Lower lobe of right lung (tissue), 2 donors: ENCODE data around the gene STK40. TPM values are rescaled to one million over a fixed set of nuclear protein-coding genes. Genes with fewer than 3 reads are reported as not detected.

Source experiments
- ATAC-seq, 2 donors: fragments of 200-7000 bp; cut with Tn5 transposase; one replicate each; pipeline ENCODE4 v1.9.1; 2020 to 2022; ENCODE audit warnings: mild to moderate bottlenecking in 2 of 2, moderate library complexity in 2 of 2
- DNase-seq: peaks from one replicate; pipeline ENCODE4 v3.0.0-alpha.2; 2020
- H3K27ac ChIP-seq: fragments of 200-600 bp; one replicate; pipeline ENCODE4 v1.8.0; 2022
- H3K27me3 ChIP-seq: fragments of 200-600 bp; one replicate; pipeline ENCODE4 v1.8.0; 2022; ENCODE audit warnings: low read depth
- H3K36me3 ChIP-seq: fragments of 200-600 bp; one replicate; pipeline ENCODE4 v1.8.0; 2022; ENCODE audit warnings: mild to moderate bottlenecking
- H3K4me1 ChIP-seq: fragments of 200-600 bp; one replicate; pipeline ENCODE4 v1.8.0; 2022
- H3K4me3 ChIP-seq: fragments of 200-600 bp; one replicate; pipeline ENCODE4 v1.8.0; 2022; ENCODE audit warnings: mild to moderate bottlenecking
- H3K9me3 ChIP-seq: fragments of 200-600 bp; one replicate; pipeline ENCODE4 v1.8.0; 2022
- CTCF ChIP-seq: fragments of 200-600 bp; IDR thresholded peaks from one replicate; pipeline ENCODE4 v1.8.0; 2022; ENCODE audit warnings: antibody characterized with exemption, mild to moderate bottlenecking
- intact Hi-C: fragments of 100-400 bp; cut with DNase I; formaldehyde crosslinking; loops from one replicate; pipeline ENCODE4 v1.11.0; 2022
- total RNA-seq: library from RNA; stranded (reverse); fragmentation: NEBNext Ultra II Directional; extraction: Animal tissue kit (Norgen Biotek cat#: 25700); gene quantifications from one replicate; pipeline ENCODE4 v1.2.1, GENCODE V29; 2021
- donor health status: DM: no; HTN: yes; CAD: no; lungs with severe emphysema.

Gene STK40
- total RNA-seq, 1 donor from 2014 or later: 74.2 TPM

DNA sequence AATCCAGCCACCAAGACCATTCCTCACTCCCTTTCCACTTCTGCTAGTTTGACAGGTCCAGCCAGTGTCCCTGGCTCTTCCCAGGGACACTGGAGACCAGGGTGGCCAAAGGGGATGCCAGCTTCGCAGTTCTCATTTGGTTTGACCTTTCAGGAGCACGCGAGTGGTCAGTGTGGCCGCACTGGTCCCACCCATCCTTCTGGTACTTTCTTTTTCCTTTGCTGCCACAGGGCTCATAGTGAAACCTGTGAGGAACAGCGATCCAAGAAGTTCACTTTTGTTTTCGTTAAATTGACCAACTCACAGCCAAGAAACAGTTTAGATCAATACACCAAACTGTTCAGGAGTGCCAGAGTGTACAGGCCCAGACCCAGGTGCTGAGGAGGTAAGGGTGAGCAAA, 47.9 kb downstream of the STK40 start:
- H3K27me3 ChIP-seq: no peaks in the 10 kb centered on the region
- ATAC-seq: no peak
- H3K4me1 ChIP-seq: peaks cover 19% of the 10 kb centered on the region
- TF ChIP-seq CTCF: no peak
- peaks cover 31% of the 10 kb centered on the region for H3K36me3 ChIP-seq
- intact Hi-C loops: no loop called here
- H3K27ac ChIP-seq: no peak overlapping the region
- H3K4me3 ChIP-seq: no peak overlapping the region
- no peaks in the 10 kb centered on the region for H3K9me3 ChIP-seq
- DNase-seq: no peak

- H3K9me3 ChIP-seq: no peaks in the 10 kb centered on the region
- ATAC-seq: no peak
- TF ChIP-seq CTCF: no peak
- intact Hi-C loops: no loop called here
- no peak overlapping the region for H3K27ac ChIP-seq
- H3K4me3 ChIP-seq: no peak overlapping the region
- H3K27me3 ChIP-seq: no peaks in the 10 kb centered on the region
- DNase-seq: no peak
- no peaks in the 10 kb centered on the region for H3K36me3 ChIP-seq
- H3K4me1 ChIP-seq: peaks cover 12% of the 10 kb centered on the region
Observed at GRCh38 chr1:36330940-36331339, 54.8 kb downstream of the STK40 start.

DNA sequence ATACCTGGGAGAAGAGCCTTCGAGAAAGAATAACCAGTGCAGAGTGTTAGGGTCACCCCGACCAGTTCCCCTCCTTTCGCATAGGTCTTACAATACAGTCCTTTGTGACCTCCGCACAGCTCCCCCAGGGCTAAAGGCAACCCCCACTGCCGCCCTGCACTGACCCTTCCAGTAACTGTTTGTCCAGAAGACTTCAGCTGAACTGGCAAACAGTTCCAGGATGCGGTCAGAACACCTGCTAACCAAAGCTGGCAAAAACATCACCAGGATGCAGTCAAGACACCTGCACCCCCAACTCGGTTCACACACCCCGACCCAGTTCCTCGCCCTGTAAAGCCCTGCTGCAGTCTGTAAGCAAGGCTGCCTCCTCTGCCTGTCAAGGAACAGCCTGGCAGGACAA, 55.9 kb downstream of the STK40 start:
- peaks cover 12% of the 10 kb centered on the region for H3K4me1 ChIP-seq
- H3K27me3 ChIP-seq: no peaks in the 10 kb centered on the region
- TF ChIP-seq CTCF: no peak
- intact Hi-C loops: no loop called here
- H3K27ac ChIP-seq: no peak overlapping the region
- DNase-seq: no peak
- H3K9me3 ChIP-seq: no peaks in the 10 kb centered on the region
- H3K36me3 ChIP-seq: no peaks in the 10 kb centered on the region
- no peak for ATAC-seq
- no peak overlapping the region for H3K4me3 ChIP-seq

DNA sequence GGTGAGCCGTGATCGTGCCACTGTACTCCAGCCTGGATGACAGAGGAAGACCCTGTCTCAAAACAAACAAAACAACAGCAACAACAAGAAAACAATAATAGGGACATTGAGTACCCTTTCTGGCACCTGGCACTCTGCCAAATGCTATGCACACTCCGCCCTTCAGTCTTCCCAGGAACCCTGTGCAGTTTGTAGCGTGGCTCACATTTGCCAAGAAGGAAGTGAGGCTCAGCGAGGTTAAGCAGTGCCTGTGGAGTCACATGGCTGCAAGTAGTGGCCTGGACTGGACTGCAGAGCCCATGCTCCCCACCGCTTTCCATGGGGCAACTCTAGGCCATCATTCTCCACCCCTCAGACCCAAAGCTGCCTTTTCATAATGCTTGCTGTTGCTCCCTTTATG, 57.0 kb downstream of the STK40 start:
- Histone ChIP-seq H3K36me3 (no peaks in the 10 kb centered on the region), H3K4me3 (no peak overlapping the region), H3K27ac (no peak overlapping the region), H3K27me3 (no peaks in the 10 kb centered on the region), H3K9me3 (no peaks in the 10 kb centered on the region), H3K4me1 (peaks cover 22% of the 10 kb centered on the region)
- no peak for DNase-seq
- ATAC-seq: peak; percentile 51 to 64
- no peak for TF ChIP-seq CTCF
- intact Hi-C loops: no loop called here

- Histone ChIP-seq H3K36me3 (no peaks in the 10 kb centered on the region), H3K27me3 (no peaks in the 10 kb centered on the region), H3K9me3 (no peaks in the 10 kb centered on the region), H3K4me3 (no peak overlapping the region), H3K27ac (no peak overlapping the region), H3K4me1 (peaks cover 22% of the 10 kb centered on the region)
- DNase-seq (no peak), ATAC-seq (no peak)
- intact Hi-C loops: no loop called here
- no peak for TF ChIP-seq CTCF
Observed at GRCh38 chr1:36328088-36328480, 57.6 kb downstream of the STK40 start.
